GM19351 (cell line): ENCODE results near the gene MVP.

Source experiments
- ATAC-seq: cut with Tn5 transposase; IDR thresholded peaks from one replicate; pipeline ENCODE4 v1.9.1; 2021; ENCODE audit warnings: mild to moderate bottlenecking, moderate library complexity; ENCODE audit not compliant: unreplicated experiment

MVP gene

DNA sequence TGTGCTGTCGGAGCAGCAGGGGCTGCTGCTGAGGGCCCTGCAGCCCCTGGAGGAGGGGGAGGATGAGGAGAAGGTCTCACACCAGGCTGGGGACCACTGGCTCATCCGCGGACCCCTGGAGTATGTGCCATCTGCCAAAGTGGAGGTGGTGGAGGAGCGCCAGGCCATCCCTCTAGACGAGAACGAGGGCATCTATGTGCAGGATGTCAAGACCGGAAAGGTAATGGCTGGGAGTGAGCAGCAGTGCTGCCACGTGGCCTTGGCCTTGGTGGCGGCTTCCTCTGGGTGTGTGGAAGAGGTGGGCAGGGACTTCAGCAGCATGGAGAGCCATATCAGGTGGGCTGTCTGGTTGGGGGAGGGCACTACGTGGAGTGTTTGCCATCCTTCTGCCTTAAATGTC lies 20.0 kb downstream of the MVP start:
- ATAC-seq, result no peak

DNA sequence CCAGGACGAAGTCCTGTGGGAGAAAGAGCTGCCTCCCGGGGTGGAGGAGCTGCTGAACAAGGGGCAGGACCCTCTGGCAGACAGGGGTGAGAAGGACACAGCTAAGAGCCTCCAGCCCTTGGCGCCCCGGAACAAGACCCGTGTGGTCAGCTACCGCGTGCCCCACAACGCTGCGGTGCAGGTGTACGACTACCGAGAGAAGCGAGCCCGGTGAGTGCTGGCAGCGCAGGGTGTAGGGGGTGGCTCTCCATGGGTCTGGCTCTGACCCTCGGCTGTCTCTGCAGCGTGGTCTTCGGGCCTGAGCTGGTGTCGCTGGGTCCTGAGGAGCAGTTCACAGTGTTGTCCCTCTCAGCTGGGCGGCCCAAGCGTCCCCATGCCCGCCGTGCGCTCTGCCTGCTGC lies 21.4 kb downstream of the MVP start:
- no peak for ATAC-seq

DNA sequence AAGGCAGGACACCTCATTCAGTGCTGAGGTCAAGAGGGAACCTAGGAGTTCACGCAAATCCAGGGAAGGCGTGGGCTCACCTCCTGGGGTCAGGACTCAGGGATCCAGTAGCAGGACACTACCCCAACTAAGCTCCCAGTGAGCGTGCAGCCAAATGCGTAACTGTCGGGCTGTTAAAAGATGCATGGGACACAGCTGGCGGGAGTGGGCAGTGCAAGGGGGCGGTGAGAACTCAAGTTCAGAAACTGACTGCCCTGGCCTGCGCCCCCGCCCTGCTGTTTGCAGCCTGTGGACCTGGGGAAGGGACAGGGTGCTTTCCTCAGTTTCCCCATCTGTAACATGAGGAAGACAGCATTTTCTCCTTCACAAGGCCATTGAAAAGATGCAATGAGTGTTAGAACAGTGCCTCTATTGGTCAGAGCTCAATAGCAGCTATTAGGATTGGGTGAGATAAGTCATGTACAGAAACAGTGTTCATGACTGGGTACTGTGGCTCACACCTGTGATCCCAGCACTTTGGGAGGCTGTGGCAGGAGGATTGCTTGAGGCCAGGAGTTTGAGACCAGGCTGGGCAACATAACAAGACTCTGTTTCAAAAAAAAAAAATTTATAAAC lies 22.6 kb downstream of the MVP start:
- no peak for ATAC-seq

DNA sequence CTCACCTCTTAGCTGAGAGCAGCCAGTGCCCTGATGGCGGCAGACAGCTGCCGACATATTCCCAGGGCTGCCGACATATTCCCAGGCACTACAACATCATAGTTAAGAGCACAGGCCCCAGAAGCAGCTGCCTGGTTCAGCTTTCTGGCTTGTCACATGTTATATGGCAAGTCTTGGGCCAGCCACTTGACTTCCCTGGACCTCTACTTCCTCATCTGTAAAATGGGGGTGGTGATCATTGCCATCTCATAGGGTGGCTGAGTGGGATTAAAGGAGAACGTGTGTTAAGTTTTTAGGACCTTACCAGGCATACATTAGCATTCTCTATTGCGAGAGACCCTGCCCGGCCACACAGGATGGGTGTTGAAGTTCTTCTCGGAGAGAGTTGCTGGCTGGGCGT lies 23.7 kb downstream of the MVP start:
- no peak for ATAC-seq

GRCh38 chr16:29844575-29845331 lies 24.5 kb downstream of the MVP start:
- ATAC-seq, result no peak

- ATAC-seq, result no peak
Observed at GRCh38 chr16:29845656-29846055, 25.4 kb downstream of the MVP start.

GRCh38 chr16:29848420-29849297 lies 28.4 kb downstream of the MVP start:
- no peak for ATAC-seq

- ATAC-seq, result no peak
Observed at GRCh38 chr16:29849505-29849904, 29.2 kb downstream of the MVP start.

DNA sequence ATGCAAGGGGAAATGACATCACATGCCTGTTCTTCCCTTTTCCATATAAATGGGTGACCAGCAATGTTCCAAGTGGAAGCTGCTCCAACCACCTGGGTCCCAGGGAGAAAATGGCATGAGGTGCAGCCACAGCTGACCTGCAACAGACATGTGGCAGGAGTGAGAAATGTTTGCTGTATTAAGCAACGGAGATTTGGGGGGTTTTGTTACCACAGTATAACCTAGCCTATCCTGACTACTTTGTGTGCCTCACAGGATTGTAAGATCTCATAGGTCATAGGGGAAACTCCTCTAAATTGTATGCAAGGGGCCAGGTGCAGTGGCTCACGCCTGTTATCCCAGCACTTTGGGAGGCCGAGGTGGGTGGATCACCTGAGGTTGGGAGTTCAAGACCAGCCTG lies 30.7 kb downstream of the MVP start:
- no peak for ATAC-seq

GRCh38 chr16:29852654-29853053 lies 32.4 kb downstream of the MVP start:
- no peak for ATAC-seq

DNA sequence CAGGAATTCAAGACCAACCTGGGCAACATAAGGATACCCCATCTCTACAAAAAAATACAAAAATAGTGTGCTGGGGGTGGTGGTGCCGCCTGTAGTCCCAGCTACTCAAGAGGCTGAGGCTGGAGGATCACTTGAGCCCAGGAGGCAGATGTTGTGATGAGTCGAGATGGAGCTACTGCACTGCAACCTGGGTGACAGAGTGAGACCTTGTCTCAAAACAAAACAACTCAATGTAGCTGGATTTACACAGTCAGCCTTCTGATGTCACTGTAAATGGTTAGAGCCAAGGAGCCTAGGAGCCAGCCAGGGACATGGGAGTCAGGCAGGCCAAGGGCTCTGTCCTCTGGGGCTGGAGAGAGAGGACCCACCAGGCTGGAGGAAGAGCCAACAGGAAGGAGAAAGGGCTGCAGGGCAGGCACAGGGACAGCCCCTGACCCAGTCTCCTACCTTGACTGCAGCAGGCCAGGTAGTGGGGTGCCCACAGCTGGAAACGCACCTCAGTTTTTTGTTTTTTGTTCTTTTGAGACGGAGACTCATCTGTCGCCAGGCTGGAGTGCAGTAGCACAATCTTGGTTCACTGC lies 34.3 kb downstream of the MVP start:
- ATAC-seq, result no peak

GRCh38 chr16:29857133-29857760 lies 37.0 kb downstream of the MVP start:
- no peak for ATAC-seq

DNA sequence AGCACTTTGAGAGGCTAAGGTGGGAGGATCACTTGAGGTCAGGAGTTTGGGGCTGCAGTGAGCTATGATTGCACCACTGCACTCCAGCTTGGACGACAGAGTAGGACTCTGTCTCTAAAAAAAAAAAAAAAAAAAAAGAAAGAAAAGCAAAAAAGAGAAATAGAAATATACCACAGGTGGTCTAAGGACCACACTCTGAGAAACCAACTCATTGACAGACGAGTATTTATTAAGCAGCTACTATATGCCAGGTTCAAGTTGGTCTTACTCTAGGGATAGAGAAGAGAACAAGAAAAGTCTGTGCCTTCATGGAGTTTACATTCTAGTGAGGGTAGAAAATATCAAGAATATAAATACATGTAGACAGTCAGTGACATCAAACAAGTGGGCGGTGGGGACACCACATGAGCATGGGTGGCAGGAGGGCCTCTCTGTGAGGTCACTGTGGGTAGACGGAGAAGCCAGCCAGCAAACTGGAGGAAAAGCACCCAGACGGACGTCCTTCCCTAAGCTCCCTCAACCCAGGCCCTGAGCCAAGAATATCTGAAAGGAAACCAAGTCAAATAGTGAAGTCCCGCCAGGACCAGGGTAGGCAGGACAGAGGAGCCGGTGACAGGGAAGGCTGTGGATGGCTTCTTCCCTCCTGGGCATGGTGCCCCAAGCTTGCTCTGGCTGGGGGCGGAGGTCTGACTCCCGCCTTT lies 38.0 kb downstream of the MVP start:
- no peak for ATAC-seq

- ATAC-seq, result no peak
Observed at GRCh38 chr16:29858974-29859373, 38.7 kb downstream of the MVP start.

DNA sequence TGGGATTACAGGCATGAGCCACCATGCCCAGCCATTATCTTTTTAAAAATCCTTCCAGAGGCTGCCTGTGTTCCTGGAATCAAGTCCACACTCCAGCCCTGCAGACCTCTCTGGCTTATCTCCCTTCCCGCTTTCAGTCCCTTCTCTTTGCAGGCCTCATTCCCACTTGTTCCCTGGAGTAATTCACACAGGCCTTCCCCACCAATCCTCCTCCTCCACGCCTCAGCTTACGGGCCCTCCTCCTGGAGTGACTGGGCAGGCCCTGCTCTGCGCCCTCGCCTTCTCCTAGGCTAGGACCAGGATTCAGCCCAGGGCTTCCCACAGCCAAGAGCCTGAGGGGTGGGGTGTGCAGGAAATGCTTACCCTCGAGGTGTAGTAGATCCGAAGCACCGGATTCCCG lies 40.0 kb downstream of the MVP start:
- no peak for ATAC-seq

GRCh38 chr16:29862383-29862883 lies 42.2 kb downstream of the MVP start:
- ATAC-seq, result no peak

GRCh38 chr16:29862884-29863668 lies 42.8 kb downstream of the MVP start, which contains the start of gene CDIPT:
Gene CDIPT, minus strand, starts transcription at chr16:29863226. Its CDS starts 369 bp downstream, at chr16:29862857.
- peak; percentile 91 for ATAC-seq

GRCh38 chr16:29863669-29863984 lies 43.4 kb downstream of the MVP start:
- no peak for ATAC-seq

DNA sequence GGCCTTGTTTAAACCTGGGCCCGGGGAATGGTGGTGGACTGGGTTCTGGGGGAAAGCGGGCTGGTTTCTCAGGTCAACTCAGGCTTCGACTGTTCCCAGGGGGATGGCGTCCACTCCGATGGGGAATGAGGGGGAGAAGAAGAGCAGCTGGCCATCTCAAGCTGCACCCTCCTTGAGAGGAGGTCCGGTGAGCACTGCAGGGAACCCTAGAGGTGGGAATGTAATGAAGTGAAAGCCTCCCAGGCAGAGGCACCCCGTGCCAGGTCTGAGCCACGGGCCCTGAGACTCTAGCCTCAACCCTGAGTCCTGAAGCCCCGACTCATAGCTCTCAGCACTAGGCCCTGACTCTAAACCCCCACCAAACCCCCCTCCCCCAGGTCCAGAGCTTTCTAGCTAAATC lies 43.9 kb downstream of the MVP start:
- ATAC-seq, result no peak
